Thyroid gland (tissue), 4 donors: Measurements from ENCODE around the gene NALCN.

Experiments
- POLR2A ChIP-seq, 2 donors: fragments of 450-650 bp; IDR thresholded peaks; one replicate each; pipeline ENCODE4 v1.6.1; 2017; ENCODE audit warnings: antibody characterized with exemption in 2 of 2, mild to moderate bottlenecking in 2 of 2, moderate library complexity in 1 of 2
- TF ChIP-seq, protein P1 (sequence below), 6 experiments: fragments of 200-600 bp in 3 of 6; fragments of 450-650 bp in 3 of 6; sonication (generic) in 3 of 6; IDR thresholded peaks; one replicate each; pipeline ENCODE4 v1.5.1; 2016 to 2019; ENCODE audit warnings: antibody characterized with exemption in 6 of 6, mild to moderate bottlenecking in 2 of 6, inconsistent platforms in 1 of 6, moderate library complexity in 1 of 6

DNA sequence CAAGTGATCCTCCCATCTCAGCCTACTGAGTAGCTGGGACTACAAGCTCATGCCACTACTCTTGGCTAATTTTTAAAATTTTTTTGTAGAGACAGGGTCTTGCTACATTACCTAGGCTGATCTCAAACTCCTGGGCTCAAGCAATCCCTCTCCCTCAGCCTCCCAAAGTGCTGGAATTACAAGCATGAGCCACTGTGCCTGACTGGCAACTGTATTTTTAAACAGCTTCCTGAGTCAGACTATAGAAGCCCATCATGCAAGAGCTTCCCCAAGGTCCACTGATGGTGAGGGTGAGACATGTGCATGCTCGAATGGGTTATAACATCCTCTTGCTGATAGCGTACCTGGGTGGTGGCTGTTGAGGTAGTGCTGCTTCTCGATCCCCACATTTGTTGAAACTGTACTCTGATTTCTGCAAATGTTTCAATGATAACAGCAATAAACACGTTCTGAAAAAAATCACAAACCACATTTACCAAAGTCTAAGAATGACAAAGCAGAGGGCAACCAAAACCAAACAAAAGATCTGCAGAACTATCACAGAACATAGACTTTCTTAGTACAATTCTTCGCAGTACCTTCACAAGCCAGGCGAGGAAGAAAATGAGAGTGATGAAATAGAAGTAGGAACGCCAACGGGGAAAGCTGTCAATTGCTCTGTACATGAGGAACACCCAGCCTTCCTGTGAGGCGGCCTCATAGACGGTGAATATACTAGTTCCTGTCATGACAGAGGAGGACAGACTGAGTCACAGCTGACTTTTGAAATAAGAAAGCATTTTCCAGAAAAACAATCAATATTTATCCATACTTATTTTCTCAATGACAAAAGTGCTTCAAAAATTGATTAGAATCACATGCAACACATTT is 124.4 kb downstream of the NALCN start:
- TF ChIP-seq, protein P1, sequence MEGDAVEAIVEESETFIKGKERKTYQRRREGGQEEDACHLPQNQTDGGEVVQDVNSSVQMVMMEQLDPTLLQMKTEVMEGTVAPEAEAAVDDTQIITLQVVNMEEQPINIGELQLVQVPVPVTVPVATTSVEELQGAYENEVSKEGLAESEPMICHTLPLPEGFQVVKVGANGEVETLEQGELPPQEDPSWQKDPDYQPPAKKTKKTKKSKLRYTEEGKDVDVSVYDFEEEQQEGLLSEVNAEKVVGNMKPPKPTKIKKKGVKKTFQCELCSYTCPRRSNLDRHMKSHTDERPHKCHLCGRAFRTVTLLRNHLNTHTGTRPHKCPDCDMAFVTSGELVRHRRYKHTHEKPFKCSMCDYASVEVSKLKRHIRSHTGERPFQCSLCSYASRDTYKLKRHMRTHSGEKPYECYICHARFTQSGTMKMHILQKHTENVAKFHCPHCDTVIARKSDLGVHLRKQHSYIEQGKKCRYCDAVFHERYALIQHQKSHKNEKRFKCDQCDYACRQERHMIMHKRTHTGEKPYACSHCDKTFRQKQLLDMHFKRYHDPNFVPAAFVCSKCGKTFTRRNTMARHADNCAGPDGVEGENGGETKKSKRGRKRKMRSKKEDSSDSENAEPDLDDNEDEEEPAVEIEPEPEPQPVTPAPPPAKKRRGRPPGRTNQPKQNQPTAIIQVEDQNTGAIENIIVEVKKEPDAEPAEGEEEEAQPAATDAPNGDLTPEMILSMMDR (IDR thresholded peaks at IDR 0.05): no peak
- no peak for TF ChIP-seq POLR2A (IDR thresholded peaks at IDR 0.05)
